ENCODE results near the gene MIF.
"Not testable (repeated sequence)": the region's sequence is repeated elsewhere in the genome, so short reads cannot be mapped to it uniquely, and the experiment has no call there.

MIF gene

DNA sequence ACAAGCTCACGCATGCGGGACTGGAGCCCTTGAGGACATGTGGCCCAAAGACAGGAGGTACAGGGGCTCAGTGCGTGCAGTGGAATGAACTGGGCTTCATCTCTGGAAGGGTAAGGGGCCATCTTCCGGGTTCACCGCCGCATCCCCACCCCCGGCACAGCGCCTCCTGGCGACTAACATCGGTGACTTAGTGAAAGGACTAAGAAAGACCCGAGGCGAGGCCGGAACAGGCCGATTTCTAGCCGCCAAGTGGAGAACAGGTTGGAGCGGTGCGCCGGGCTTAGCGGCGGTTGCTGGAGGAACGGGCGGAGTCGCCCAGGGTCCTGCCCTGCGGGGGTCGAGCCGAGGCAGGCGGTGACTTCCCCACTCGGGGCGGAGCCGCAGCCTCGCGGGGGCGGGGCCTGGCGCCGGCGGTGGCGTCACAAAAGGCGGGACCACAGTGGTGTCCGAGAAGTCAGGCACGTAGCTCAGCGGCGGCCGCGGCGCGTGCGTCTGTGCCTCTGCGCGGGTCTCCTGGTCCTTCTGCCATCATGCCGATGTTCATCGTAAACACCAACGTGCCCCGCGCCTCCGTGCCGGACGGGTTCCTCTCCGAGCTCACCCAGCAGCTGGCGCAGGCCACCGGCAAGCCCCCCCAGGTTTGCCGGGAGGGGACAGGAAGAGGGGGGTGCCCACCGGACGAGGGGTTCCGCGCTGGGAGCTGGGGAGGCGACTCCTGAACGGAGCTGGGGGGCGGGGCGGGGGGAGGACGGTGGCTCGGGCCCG, at the start of gene MIF:
Gene MIF, plus strand, starts transcription at position 439 of the 765 bp plus-strand sequence. Its CDS starts 92 bp downstream, at position 531.
- peak; percentile 93 for DNase-seq

DNA sequence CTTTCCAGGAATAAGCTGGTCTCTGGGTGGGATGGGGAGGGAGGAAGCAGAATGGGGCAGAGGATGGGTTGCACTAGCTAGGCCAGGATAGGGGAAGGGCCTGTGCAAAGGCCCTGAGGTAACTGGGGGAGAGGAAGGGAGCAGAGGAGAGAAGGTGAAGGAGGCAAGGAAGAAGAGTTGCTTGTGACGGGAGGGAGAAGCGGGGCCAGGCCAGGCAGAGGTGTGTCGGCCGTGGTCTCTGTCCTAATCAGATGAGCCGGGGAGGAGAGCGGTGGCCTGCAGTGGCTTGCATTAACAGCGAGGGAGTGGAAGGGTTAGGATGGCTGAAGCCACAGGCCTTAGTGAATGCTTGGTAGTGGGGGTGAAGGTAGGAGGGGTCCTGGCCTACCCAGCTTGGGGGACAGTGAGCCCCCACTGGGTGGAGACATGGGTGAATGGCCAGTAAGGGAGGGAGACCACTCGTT, 49.4 kb upstream of the MIF start:
- no peak for DNase-seq

DNA sequence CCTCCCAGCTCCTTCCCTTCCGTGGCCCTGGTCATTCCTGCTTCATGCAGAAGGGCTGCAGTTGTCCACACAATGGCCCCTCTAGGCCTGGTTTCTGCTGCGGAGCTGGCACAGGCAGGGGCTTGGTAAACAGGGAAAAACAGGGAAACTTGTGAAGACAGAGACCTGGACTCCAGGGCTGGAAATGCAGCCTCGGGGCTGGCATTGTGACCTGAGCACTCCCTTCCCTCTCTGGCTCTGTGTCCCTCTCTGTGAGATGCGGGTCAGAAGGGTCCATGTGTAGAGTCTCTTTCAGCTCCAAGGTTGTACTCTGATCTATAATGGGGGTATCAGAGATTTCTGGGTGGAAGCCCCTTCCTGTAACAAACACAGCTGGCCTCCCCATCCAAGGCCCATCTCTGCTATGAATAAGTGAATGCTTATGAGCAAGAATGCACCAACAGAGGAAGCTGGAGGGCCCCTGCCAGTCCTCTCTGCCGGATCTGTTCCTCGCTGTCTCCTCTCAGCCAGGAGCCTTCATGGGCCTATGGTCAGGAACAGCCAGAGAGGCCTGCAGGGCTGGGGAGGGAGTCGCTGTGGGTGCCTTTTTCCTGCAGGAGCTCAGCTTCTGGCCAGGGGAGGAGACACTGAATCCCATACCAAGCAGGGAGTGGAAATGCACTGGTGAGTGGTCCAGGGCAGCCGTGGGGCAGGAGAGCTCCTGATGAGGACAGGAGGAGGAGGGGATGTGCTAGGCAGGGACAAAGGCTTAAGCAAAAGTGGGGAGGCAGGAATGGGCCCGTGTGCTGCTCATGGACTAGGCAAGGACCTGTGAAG, 48.7 kb upstream of the MIF start:
- DNase-seq: no peak

DNA sequence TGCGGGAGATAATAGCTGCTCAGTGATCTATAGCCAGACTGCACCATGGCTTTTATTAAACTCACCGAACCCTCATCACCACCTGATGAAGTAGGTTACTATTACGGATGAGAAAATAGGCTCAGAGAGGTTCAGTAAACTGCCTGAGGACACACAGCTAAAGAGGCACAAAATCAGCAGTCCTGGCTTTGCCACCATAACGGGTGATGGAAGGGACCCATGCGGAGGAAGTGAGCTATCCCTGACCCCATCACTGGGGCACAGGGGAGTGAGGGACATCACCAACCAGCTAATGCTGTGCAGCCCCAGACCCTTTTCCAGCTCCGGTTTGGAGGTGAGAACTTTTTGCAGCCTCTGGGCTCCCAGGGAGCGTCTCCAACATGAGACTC, 48.1 kb upstream of the MIF start:
- DNase-seq: no peak

DNA sequence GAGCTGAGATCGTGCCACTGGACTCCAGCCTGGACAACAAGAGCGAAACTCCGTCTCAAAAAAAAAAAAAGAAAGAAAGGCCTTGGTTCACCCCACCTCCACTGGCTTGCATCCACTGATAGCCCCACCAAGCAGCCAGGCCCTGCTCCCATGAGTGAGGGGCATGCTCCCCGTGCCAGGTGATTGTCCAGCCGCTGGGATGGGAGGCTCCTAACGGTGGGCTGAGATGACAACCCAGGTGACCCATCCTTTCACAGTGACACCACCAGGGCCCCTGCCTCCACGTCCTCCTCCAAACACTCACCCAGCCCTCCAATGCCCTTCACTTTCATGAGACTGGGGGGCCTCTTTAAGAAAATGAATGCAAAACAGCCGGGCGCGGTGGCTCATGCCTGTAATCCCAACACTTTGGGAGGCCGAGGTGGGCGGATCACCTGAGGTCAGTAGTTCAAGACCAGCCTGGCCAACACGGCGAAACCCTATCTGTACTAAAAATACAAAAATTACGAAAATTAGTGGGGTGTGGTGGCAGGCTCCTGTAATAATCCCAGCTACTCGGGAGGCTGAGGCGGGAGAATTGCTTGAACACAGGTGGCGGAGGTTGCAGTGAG, 46.8 kb upstream of the MIF start:
- no peak for DNase-seq

DNA sequence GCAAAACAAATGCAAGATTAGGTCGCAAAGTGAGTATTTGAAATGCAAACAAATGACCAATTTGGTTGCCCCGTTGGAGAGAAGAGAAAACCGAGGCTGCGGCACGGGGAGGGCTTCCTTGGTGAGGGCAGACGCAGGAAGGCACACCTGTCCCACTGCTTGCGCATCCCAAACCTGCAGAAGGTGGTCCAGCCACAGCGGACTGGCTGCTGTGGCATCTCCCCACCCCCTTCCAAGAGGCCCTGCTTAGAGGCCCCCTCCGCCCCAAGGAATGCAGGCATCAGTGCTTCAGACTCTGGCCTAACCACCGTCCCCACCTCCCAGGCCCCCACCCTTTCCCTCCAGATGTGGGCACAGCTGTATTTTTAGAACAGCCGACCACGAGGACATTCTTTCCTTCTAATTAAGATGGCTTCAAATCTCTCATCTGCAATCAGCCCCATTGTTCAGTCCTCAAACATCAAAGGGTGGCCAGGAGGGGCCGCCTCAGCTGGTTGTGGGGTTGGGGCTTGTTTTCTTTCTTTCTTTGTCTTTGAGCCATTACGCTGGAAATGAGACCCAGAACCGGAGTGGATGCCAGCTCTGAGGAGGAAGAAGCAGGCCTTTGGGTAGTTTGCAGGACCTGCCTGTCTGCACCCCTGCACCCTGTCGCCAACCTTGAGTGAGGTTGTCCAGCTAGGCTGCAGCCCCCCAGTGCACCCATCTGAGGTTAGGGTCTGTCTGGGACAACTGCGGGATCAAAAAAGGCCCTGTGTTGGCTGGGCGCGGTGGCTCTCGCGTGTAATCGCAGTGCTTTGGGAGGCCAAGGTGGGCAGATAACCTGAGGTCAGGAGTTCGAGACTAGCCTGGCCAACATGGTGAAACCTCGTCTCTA, 46.0 kb upstream of the MIF start:
- DNase-seq: no peak

DNA sequence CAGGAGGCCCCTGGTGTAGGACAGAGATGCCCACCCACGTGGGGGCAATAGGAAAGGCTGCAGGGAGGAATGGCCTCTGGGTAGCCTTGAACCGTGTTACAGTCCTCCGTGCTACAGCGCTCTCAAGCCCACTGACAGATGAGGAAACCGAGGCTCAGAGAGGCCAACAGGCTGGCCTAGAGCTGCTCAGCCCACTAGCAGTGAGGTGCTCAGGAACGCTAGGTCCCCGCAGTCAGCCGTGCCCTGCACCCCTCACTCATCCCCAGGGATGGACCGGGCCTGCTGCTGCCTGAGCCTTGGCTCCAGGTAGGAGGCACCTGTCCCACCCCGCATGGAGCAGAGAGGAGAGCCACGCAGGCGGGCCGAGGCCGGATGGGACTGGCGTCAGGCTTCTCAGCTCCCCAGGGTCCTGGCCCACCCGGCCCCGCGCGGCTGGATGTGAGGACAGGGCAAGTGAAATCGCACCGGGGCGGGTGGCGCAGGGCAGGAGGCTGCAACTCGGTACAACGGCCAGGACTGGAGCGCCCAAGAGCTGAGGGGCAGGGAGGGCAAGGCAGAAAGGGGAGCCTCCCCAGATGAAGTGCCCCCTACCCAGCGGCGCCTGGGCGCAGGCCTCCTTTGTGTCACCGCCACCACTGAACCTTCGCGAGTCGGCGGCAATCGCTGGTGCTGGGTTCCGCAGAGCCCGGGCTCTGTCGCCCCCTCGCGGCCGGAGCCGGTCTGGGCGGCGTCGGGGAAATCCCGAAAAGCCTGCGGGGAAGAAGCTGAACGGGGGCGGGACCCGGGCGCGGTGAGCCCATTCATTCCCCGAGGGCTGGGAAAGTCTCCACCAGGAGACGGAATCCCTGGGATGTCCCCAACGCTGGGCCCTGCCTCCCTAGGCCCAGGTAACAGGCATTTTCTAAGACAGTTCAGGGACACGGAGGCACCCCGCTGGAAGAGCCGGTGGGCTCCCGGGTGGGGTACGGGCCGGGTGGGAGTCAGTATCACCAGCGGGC, 44.9 kb upstream of the MIF start:
- DNase-seq: peak; percentile 66

DNA sequence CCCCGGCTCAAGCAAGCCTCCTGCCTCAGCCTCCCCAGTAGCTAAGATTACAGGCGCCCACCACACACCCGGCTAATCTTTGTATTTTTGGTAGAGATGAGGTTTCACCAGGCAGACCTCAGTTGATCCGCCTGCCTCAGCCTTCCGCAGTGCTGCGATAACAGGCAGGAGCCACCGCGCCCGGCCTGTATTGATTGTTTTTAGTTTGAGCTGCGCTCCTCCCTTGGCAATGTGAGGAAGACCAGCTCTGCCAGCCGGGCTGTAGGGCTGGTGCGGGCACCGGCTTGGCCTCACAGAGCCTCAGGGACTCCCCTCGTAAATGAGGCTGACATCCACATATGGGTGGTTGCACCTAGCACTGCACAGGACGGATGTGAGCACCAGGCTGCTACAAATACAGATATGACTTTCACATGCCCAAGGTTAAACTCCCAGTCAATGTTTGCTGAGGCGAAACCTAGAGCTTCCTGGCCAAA, 44.0 kb upstream of the MIF start:
- DNase-seq: peak; percentile 13

DNA sequence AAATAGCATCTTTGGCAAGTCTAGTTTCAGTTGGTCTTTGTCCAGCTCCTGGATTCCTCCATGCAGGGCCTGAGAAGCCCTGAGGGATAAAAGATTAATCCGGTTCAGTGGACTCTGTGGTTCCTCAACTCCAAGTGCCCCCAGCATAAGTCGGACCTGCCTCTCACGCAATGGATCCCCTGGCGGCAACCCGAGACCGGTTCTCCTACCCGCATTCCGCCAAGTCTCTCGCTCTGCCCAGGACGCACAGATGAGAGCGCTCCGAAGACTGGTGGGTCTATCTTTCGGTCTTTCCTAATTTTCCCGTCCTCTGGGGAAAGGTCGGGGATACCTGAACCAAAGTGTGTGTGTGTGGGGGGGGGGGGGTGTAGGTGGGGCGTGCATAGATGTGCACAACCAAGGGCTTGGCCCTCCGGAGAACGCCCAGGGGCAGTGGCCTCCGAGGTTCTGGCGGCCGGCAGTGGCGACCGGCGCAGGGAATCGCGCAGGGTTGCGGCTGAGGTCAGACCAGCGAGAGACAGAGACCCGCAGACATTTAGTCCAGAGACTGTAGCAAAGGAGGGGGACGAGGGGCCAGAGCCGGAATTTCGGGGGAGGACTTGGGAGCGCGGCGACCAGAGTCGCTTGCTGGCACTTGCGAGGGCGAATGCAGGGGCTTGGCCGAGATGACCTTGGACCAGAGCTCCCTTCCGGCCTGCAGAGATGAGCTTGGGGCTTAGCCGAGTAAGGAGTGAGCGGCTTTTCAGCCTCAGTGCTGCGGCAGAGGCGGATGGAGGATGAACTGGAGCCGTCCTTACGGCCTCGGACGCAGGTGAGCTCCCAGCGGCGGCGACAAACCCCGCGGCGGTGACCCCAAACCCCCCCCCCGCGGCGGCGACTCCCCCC, 37.2 kb upstream of the MIF start:
- DNase-seq: peak; percentile 66

DNA sequence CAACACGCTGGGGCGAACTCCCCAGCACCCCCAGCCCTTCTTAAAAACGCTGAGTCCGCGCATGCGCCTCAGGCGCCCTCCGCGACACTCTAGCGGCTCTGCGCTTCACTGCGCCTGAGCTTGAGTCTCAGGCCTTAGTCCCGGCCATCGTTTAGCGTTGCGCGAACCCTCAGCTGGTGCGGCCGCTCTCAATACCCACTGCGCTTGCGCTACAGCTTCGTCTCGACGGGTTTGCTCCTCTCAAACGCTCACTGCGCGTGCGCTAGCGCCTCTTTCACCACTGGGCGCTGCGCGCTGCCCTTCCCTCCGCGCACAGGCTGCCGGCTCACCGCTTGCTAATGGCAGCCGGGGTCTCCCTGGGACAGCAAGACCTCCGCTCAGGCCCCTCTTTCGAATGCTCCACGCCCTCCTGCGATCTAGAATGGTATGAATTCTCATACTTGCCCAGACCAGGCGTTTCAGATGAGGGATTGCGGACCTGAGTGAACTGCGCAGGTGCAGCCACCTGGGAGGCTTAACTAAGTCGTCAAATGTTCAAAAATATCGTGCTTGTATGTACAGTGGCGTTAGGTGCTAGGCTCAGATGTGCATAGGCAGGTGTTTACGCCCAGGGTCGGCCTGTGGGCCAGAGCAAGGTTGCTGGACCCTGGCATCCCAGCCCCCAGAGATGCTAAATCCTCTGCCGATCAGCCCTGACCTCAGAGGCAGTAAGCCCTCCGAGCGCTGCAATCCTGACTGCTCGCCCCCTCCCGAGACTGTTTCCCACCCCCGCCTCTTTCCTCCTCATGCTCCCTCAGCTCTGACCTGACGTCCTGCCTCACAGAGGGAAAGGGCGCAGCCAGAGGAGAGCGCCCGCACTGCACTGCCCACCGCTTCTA, 36.3 kb upstream of the MIF start, which contains the start of gene SLC2A11:
Gene SLC2A11, plus strand, starts transcription at position 270 of the 878 bp plus-strand sequence. Its CDS starts 125 bp downstream, at position 395.
- DNase-seq: peak; percentile 96

DNA sequence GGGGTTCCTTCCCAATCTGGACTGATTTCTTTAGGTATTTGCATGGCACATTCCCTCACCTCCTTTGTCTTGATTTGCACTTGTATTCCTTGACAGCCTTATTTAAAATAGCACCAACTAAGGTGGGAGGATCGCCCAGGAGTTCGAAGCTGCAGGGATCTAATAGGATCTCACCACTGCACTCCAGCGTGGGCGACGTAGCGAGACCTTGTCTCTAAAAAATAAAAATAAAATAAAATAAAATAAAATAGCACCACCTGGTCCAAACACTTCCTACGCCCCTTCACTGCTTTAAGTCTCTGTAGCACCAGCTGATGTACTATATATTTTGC, 35.7 kb upstream of the MIF start:
- no peak for DNase-seq

DNA sequence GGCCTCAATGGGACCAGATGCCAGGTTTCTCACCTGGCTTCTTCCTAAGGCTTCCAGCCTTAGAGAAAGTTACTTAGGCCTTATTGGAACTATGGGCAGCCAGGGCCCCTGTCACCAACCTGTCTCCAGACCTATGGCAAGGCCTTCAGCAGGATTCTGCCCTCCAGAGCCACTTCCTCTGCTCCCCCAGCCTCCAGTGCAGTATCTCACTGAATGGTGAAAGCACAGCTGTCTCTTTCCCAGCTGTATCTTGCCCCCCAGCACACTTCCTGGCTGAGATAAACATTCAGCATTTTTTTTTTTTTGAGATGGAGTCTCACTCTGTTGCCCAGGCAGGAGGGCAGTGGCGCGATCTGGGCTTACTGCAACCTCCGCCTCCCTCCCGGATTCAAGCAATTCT, 35.0 kb upstream of the MIF start:
- DNase-seq: no peak

DNA sequence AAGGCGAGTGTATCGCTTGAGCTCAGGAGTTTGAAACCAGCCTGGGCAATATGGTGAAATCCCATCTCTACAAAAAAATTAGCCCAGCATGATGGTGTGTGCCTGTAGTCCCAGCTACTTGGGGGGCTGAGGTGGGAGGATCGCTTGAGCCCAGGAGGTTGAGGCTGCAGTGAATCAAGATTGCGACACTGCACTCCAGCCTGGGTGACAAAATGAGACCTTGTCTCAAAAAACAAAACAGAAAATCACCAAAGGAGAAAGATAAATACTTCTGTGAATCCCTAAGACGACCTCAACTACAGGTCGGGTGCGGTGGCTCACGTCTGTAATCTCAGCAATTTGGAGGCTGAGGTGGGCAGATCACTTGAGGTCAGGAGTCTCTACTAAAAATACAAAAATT, 34.0 kb upstream of the MIF start:
- not testable (repeated sequence) for DNase-seq

DNA sequence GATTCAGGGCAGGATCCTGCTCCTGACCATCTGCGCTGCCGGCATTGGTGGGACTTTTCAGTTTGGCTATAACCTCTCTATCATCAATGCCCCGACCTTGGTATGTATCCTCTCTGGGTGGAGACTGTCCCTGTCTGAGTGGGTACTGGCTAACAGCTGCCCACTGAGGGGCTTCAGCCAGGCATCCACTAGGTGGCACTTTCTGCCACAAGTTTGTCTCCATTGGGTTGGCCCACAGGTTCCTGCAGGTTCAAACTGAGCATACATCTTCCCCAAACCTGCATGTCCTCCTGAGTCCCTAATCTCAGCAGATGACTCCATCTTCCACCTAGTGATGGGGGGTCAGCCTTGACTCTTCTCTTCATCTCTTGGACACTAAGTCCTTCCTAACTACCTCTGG, 32.1 kb upstream of the MIF start:
- DNase-seq: peak; percentile 35

DNA sequence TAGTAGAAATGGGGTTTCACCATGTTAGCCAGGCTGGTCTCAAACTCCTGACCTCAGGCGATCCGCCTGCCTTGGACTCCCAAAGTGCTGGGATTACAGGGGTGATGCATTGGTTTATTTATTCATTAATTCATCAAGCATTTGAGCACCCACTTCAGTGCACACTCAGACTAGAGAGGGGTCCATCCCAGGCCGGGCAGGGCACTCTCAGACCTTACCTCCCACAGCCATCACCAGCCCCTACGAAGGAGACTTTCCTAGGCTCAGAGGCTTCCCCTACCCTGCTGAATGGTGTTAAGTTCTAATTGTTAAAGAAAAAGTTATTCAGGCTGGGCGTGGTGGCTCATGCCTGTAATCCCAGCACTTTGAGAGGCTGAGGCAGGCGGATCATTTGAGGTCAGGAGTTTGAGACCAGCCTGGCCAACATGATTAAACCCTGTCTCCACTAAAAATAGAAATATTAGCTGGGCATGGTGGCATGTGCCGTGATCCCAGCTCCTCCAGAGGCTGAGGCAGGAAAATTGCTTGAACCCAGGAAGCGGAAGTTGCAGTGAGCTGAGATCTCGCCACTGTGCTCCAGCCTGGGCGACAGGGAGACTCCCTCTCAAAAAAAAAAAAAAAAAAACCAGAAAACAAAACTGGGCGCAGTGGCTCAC, 29.6 kb upstream of the MIF start:
- DNase-seq: not testable (repeated sequence)

DNA sequence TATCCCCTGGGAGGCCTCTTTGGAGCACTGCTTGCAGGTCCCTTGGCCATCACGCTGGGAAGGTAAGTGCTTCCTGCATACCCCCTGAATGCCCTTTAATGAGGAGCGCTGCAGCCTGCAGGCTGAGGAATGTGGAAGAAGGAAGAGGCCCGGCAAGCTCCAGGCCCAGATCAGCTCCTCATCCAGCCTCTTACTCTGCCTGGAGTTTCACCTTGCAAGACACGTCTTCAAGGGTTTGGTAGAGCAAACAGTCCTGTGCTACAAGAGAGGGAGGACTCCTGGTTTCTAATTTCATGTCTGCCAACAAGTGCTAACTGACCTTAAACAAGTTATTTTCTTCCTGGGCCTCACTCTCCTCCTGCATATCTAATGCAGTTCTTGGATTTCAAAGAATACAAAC, 25.6 kb upstream of the MIF start:
- no peak for DNase-seq

DNA sequence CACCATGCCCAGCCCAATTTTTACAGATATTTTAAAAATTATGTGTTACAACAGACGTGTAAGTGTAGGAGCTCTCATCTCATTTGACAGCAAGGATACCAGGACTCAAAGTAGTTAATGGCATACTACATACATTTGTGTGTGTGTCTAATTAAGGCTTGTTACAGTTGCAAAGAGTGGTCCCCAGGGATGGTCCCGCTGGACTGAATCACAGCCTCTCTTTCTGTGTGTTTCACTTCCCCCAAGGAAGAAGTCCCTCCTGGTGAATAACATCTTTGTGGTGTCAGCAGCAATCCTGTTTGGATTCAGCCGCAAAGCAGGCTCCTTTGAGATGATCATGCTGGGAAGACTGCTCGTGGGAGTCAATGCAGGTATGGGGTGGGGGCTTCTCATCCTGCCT, 19.3 kb upstream of the MIF start:
- DNase-seq: no peak

DNA sequence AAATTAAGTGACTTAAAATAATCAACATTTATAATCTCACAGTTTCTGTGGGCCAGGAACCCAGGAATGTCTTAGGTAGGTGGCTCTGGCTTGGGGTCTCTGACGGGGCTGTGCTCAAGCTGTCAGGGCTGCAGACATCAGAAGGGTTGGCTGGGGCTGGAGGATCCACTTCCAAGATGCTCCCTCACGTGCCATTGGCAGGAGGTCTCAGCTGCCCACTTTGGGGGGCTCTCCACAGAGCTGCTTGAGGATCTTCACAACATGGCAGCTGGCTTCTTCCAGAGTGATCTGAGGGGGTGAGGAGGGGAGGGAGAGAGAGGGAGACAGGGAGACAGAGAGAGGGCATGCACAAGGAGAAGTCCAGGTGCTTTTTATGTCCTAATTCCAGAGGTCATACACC, 18.4 kb upstream of the MIF start:
- DNase-seq: no peak

DNA sequence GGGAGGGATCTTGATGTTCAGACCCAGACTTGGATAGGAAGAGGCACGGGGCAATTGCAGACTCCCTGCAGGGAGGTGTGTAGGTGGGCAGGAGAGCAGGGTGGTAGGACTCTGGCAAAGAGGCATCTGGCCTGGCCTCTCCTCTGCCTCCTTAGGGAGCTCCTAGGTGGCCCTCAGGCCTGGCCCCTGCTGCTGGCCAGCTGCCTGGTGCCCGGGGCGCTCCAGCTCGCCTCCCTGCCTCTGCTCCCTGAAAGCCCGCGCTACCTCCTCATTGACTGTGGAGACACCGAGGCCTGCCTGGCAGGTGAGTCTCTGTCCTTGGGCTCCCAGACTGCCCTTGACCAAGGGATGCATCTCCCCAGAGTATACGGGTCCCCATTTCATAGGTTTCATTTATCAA, 16.6 kb upstream of the MIF start:
- DNase-seq: no peak
